Measurements from ENCODE around the gene VCL. TPM values are rescaled to one million over a fixed set of nuclear protein-coding genes. Genes with fewer than 3 reads are reported as not detected.

VCL gene
- total and polyA plus RNA-seq, 2 donors (not counting 1 experiment from before 2014, with no cell fraction given) = 161 to 316 TPM

- Histone ChIP-seq H3K27me3 (ENCODE audit: control insufficient read depth, insufficient read depth, low read length) (no peaks in the 10 kb centered on the region), H3K4me1 (ENCODE audit: control insufficient read depth, extremely low read depth, insufficient read depth, low read length) (no peaks in the 10 kb centered on the region), H3K27ac (ENCODE audit: insufficient read depth, low read length) (no peak overlapping the region), H3K9me3 (ENCODE audit: control insufficient read depth, insufficient read depth, low read depth, low read length) (no peaks in the 10 kb centered on the region), H3K4me2 (ENCODE audit: extremely low read depth, insufficient read depth, low read length) (no peak overlapping the region), H3K79me2 (ENCODE audit: control insufficient read depth, insufficient read depth, low read length) (no peaks in the 10 kb centered on the region), H3K9ac (ENCODE audit: insufficient read depth, low read length) (no peak overlapping the region), H2AFZ (ENCODE audit: low read length) (no peak overlapping the region), H4K20me1 (ENCODE audit: control insufficient read depth, extremely low read depth, insufficient read depth, low read length) (no peaks in the 10 kb centered on the region), H3K36me3 (ENCODE audit: control insufficient read depth, insufficient read depth, low read length) (no peaks in the 10 kb centered on the region), H3K4me3 (replicated peaks in 1 of 4; ENCODE audit: control extremely low read depth in 1 of 4, insufficient read depth in 1 of 4, low read depth in 3 of 4, low read length in 4 of 4) (no peak overlapping the region)
- TF ChIP-seq EZH2 (IDR thresholded peaks at IDR 0.05; ENCODE audit: low read length, missing control alignments) (no peak), CTCF (conservative IDR thresholded peaks at IDR 0.05 in 1 of 2, IDR thresholded peaks at IDR 0.05 in 1 of 2; ENCODE audit: low read depth in 1 of 2, low read length in 2 of 2) (no peak)
- no peak for DNase-seq (ENCODE audit: low read depth in 2 of 2)
Measured at GRCh38 chr10:73983096-73984047, 14.5 kb upstream of the VCL start.

- no peak overlapping the region for H2AFZ ChIP-seq (ENCODE audit: low read length)
- no peak overlapping the region for H3K4me2 ChIP-seq (ENCODE audit: extremely low read depth, insufficient read depth, low read length)
- TF ChIP-seq EZH2 (IDR thresholded peaks at IDR 0.05; ENCODE audit: low read length, missing control alignments) = no peak
- TF ChIP-seq CTCF (conservative IDR thresholded peaks at IDR 0.05 in 1 of 2, IDR thresholded peaks at IDR 0.05 in 1 of 2; ENCODE audit: low read depth in 1 of 2, low read length in 2 of 2) = no peak
- DNase-seq (ENCODE audit: low read depth in 2 of 2) = no peak
- no peaks in the 10 kb centered on the region for H3K79me2 ChIP-seq (ENCODE audit: control insufficient read depth, insufficient read depth, low read length)
- H4K20me1 ChIP-seq (ENCODE audit: control insufficient read depth, extremely low read depth, insufficient read depth, low read length) = no peaks in the 10 kb centered on the region
- no peak overlapping the region for H3K4me3 ChIP-seq (replicated peaks in 1 of 4; ENCODE audit: control extremely low read depth in 1 of 4, insufficient read depth in 1 of 4, low read depth in 3 of 4, low read length in 4 of 4)
- H3K27ac ChIP-seq (ENCODE audit: insufficient read depth, low read length) = no peak overlapping the region
- no peaks in the 10 kb centered on the region for H3K36me3 ChIP-seq (ENCODE audit: control insufficient read depth, insufficient read depth, low read length)
- no peak overlapping the region for H3K9ac ChIP-seq (ENCODE audit: insufficient read depth, low read length)
- H3K27me3 ChIP-seq (ENCODE audit: control insufficient read depth, insufficient read depth, low read length) = no peaks in the 10 kb centered on the region
- H3K4me1 ChIP-seq (ENCODE audit: control insufficient read depth, extremely low read depth, insufficient read depth, low read length) = no peaks in the 10 kb centered on the region
- no peaks in the 10 kb centered on the region for H3K9me3 ChIP-seq (ENCODE audit: control insufficient read depth, insufficient read depth, low read depth, low read length)
Measured at GRCh38 chr10:73989594-73990150, 8.2 kb upstream of the VCL start.

GRCh38 chr10:73991203-73991883 lies 6.6 kb upstream of the VCL start:
- Histone ChIP-seq H4K20me1 (ENCODE audit: control insufficient read depth, extremely low read depth, insufficient read depth, low read length) (no peaks in the 10 kb centered on the region), H3K79me2 (ENCODE audit: control insufficient read depth, insufficient read depth, low read length) (no peaks in the 10 kb centered on the region), H3K9me3 (ENCODE audit: control insufficient read depth, insufficient read depth, low read depth, low read length) (no peaks in the 10 kb centered on the region), H3K36me3 (ENCODE audit: control insufficient read depth, insufficient read depth, low read length) (no peaks in the 10 kb centered on the region), H3K4me3 (replicated peaks in 1 of 4; ENCODE audit: control extremely low read depth in 1 of 4, insufficient read depth in 1 of 4, low read depth in 3 of 4, low read length in 4 of 4) (no peak overlapping the region), H3K4me1 (ENCODE audit: control insufficient read depth, extremely low read depth, insufficient read depth, low read length) (no peaks in the 10 kb centered on the region), H3K9ac (ENCODE audit: insufficient read depth, low read length) (no peak overlapping the region), H2AFZ (ENCODE audit: low read length) (no peak overlapping the region), H3K27me3 (ENCODE audit: control insufficient read depth, insufficient read depth, low read length) (no peaks in the 10 kb centered on the region), H3K27ac (ENCODE audit: insufficient read depth, low read length) (no peak overlapping the region), H3K4me2 (ENCODE audit: extremely low read depth, insufficient read depth, low read length) (no peak overlapping the region)
- DNase-seq (ENCODE audit: low read depth in 2 of 2) = no peak
- TF ChIP-seq EZH2 (IDR thresholded peaks at IDR 0.05; ENCODE audit: low read length, missing control alignments) = no peak
- TF ChIP-seq CTCF (conservative IDR thresholded peaks at IDR 0.05 in 1 of 2, IDR thresholded peaks at IDR 0.05 in 1 of 2; ENCODE audit: low read depth in 1 of 2, low read length in 2 of 2) = no peak
